Stimulated activated CD4-positive, alpha-beta T cell treated with anti-CD3 and anti-CD28 coated beads, Interleukin-2, amount 100 ng/mL, for 24 hours (primary cell): Measurements from ENCODE around the gene CXXC4.
A peak's percentile ranks its signal among the peaks of the same experiment; 100 is the strongest.

Source experiments
- DNase-seq, 2 donors: peaks; one replicate each; pipeline ENCODE4 v3.0.0-alpha.2; 2020

Gene CXXC4

GRCh38 chr4:104494822-104495559 lies at the start of gene CXXC4:
Gene CXXC4, minus strand, starts transcription at chr4:104494894. Its CDS starts 3,092 bp downstream, at chr4:104491802.
- DNase-seq = peak in 1 of 2 donors; percentile 2

GRCh38 chr4:104533156-104533555 lies 38.5 kb upstream of the CXXC4 start:
- no peak for DNase-seq

- no peak for DNase-seq
These were observed 38.0 kb upstream of the CXXC4 start for GRCh38 chr4:104532677-104533076.

GRCh38 chr4:104531390-104531789 lies 36.7 kb upstream of the CXXC4 start:
- DNase-seq = no peak

- DNase-seq = no peak
These were observed 35.7 kb upstream of the CXXC4 start for GRCh38 chr4:104530426-104530825.

- DNase-seq = no peak
These were observed 29.9 kb upstream of the CXXC4 start for GRCh38 chr4:104524591-104524990.

- DNase-seq = no peak
These were observed 29.3 kb upstream of the CXXC4 start for GRCh38 chr4:104524026-104524425.

- DNase-seq = no peak
These were observed 24.9 kb upstream of the CXXC4 start for GRCh38 chr4:104519588-104519987.

- DNase-seq = no peak
These were observed 22.2 kb upstream of the CXXC4 start for GRCh38 chr4:104516884-104517283.

GRCh38 chr4:104508224-104508623 lies 13.5 kb upstream of the CXXC4 start:
- DNase-seq = no peak

GRCh38 chr4:104507112-104507511 lies 12.4 kb upstream of the CXXC4 start:
- DNase-seq = no peak

- no peak for DNase-seq
These were observed 9.8 kb upstream of the CXXC4 start for GRCh38 chr4:104504536-104504935.

- DNase-seq = no peak
These were observed 7.8 kb upstream of the CXXC4 start for GRCh38 chr4:104502471-104502870.

- no peak for DNase-seq
These were observed 6.6 kb upstream of the CXXC4 start for GRCh38 chr4:104501290-104501689.

GRCh38 chr4:104500442-104500841 lies 5.7 kb upstream of the CXXC4 start:
- no peak for DNase-seq

- DNase-seq = no peak
These were observed 509 bp downstream of the CXXC4 start for GRCh38 chr4:104494185-104494584.

GRCh38 chr4:104493081-104493831 lies 1.4 kb downstream of the CXXC4 start:
- DNase-seq = no peak

GRCh38 chr4:104492183-104492771 lies 2.4 kb downstream of the CXXC4 start:
- DNase-seq = no peak

GRCh38 chr4:104491481-104492182 lies 3.1 kb downstream of the CXXC4 start:
- peak; percentile 18 to 24 for DNase-seq

GRCh38 chr4:104490770-104491480 lies 3.8 kb downstream of the CXXC4 start:
- DNase-seq = peak; percentile 29 to 44

GRCh38 chr4:104490096-104490769 lies 4.5 kb downstream of the CXXC4 start:
- no peak for DNase-seq

GRCh38 chr4:104489731-104490095 lies 5.0 kb downstream of the CXXC4 start:
- no peak for DNase-seq
